ENCODE data around the gene FAM210B. TPM values are rescaled to one million over a fixed set of nuclear protein-coding genes. Genes with fewer than 3 reads are reported as not detected.

The FAM210B gene
- polyA plus RNA-seq, 2 of the 4 experiments (the other 2 are of a cell fraction), result 9.1 to 13.1 TPM

GRCh38 chr20:56412949-56413348 lies 54.2 kb downstream of the FAM210B start:
- FAIRE-seq, result no peak
- no peak for ATAC-seq
- DNase-seq (ENCODE audit: low read depth in 1 of 2, low spot score in 1 of 2), result no peak
- H3K4me3 ChIP-seq, result no peak overlapping the region
- ChIA-PET POLR2A (no interaction called here), CTCF (interaction anchor here (0.6 to 1.9 kb wide), 6 partner anchors 11 to 1127 kb away, joined by 3 to 6 read pairs (median 4); no protein-coding TSS in a partner anchor)
- no peaks in the 10 kb centered on the region for H3K9me3 ChIP-seq
- H3K4me2 ChIP-seq, result no peak overlapping the region
- no peak overlapping the region for H3K27ac ChIP-seq
- H3K4me1 ChIP-seq, result no peaks in the 10 kb centered on the region
- TF ChIP-seq HOXB13 (CRISPR knock-in tag; IDR thresholded peaks at IDR 0.05; ENCODE audit: low read depth) (no peak), EHMT2 (IDR thresholded peaks at IDR 0.05; ENCODE audit: low read depth) (no peak), REST (IDR thresholded peaks at IDR 0.05) (no peak), RAD21 (conservative IDR thresholded peaks at IDR 0.05 in 1 of 2, IDR thresholded peaks at IDR 0.05 in 1 of 2) (no peak), MAFK (IDR thresholded peaks at IDR 0.05; ENCODE audit: partially characterized antibody) (no peak), POLR2A (IDR thresholded peaks at IDR 0.05; ENCODE audit: low read length) (no peak), MAZ (IDR thresholded peaks at IDR 0.05; ENCODE audit: borderline replicate concordance, low read depth, low read length) (no peak), EP300 (IDR thresholded peaks at IDR 0.05) (no peak), KDM1A (IDR thresholded peaks at IDR 0.05; ENCODE audit: low read depth) (no peak), CBX8 (IDR thresholded peaks at IDR 0.05) (no peak)
- 92% methylated on average over 3 of the region's 3 CpGs for WGBS (ENCODE audit: missing lambda C conversion rate)

- DNase-seq (ENCODE audit: low read depth in 1 of 2, low spot score in 1 of 2) (no peak), FAIRE-seq (no peak), ATAC-seq (no peak)
- TF ChIP-seq MYC (IDR thresholded peaks at IDR 0.05; ENCODE audit: borderline replicate concordance, low read length) (no peak), RAD21 (conservative IDR thresholded peaks at IDR 0.05 in 1 of 2, IDR thresholded peaks at IDR 0.05 in 1 of 2) (no peak)
- CTCF ChIA-PET, result interaction anchor here (0.7 to 1.0 kb wide), 2 partner anchors 10 to 17 kb away, joined by 3 read pairs; no protein-coding TSS in a partner anchor
- Histone ChIP-seq H3K4me1 (no peaks in the 10 kb centered on the region), H3K4me3 (no peak overlapping the region), H3K4me2 (no peak overlapping the region), H3K27ac (no peak overlapping the region), H3K9me3 (no peaks in the 10 kb centered on the region)
- 90% methylated on average over 12 of the region's 12 CpGs for WGBS (ENCODE audit: missing lambda C conversion rate)
- POLR2A ChIA-PET, result no interaction called here
Measured at GRCh38 chr20:56414842-56415765, 56.3 kb downstream of the FAM210B start.

GRCh38 chr20:56417402-56417801 lies 58.6 kb downstream of the FAM210B start:
- no peak overlapping the region for H3K27ac ChIP-seq
- H3K4me3 ChIP-seq, result no peak overlapping the region
- ATAC-seq (no peak), DNase-seq (ENCODE audit: low read depth in 1 of 2, low spot score in 1 of 2) (no peak), FAIRE-seq (no peak)
- TF ChIP-seq RFX5 (IDR thresholded peaks at IDR 0.05) (no peak), NR3C1 (IDR thresholded peaks at IDR 0.05) (no peak), SMC3 (IDR thresholded peaks at IDR 0.05) (no peak), FOSB (CRISPR knock-in tag; IDR thresholded peaks at IDR 0.05) (no peak), JUN (IDR thresholded peaks at IDR 0.05) (no peak)
- H3K4me2 ChIP-seq, result no peak overlapping the region
- peaks cover 5% of the 10 kb centered on the region; the same call in 2 of the 3 replicates for H3K4me1 ChIP-seq
- ChIA-PET CTCF (interaction anchor here (0.9 to 1.3 kb wide), 2 partner anchors 8 to 19 kb away, joined by 3 to 6 read pairs; no protein-coding TSS in a partner anchor), POLR2A (no interaction called here)
- H3K9me3 ChIP-seq, result no peaks in the 10 kb centered on the region
- 87% methylated on average over 7 of the region's 7 CpGs for WGBS (ENCODE audit: missing lambda C conversion rate)
